GM21786 (cell line): ENCODE measurements around the gene DYDC1.
"Not testable (repeated sequence)": the region's sequence is repeated elsewhere in the genome, so short reads cannot be mapped to it uniquely, and the experiment has no call there.

ENCODE experiments used
- ATAC-seq: cut with Tn5 transposase; IDR thresholded peaks from one replicate; pipeline ENCODE4 v1.9.1; 2021; ENCODE audit not compliant: unreplicated experiment

DYDC1 gene

GRCh38 chr10:80356563-80356988 is at the start of gene DYDC1, which contains the start of gene DYDC2:
TSS of gene DYDC1 (minus strand) at chr10:80356755. CDS start at chr10:80352601, 4,154 bp downstream.
TSS of gene DYDC2 (plus strand) at chr10:80356781. CDS start at chr10:80362444, 5,663 bp downstream.
- peak; percentile 82 for ATAC-seq

- no peak for ATAC-seq
Measured at GRCh38 chr10:80406204-80406603, 49.6 kb upstream of the DYDC1 start.

- ATAC-seq: no peak
Measured at GRCh38 chr10:80405626-80406025, 49.1 kb upstream of the DYDC1 start.

- ATAC-seq: no peak
Measured at GRCh38 chr10:80405035-80405434, 48.5 kb upstream of the DYDC1 start.

- ATAC-seq: no peak
Measured at GRCh38 chr10:80400136-80400804, 43.7 kb upstream of the DYDC1 start.

GRCh38 chr10:80397014-80397413 is 40.5 kb upstream of the DYDC1 start:
- ATAC-seq: no peak

- ATAC-seq: no peak
Measured at GRCh38 chr10:80394358-80394916, 37.9 kb upstream of the DYDC1 start.

GRCh38 chr10:80392250-80392649 is 35.7 kb upstream of the DYDC1 start:
- no peak for ATAC-seq

- ATAC-seq: no peak
Measured at GRCh38 chr10:80390740-80391139, 34.2 kb upstream of the DYDC1 start.

GRCh38 chr10:80382989-80383388 is 26.4 kb upstream of the DYDC1 start:
- peak; percentile 67 for ATAC-seq

- ATAC-seq: no peak
Measured at GRCh38 chr10:80380185-80380584, 23.6 kb upstream of the DYDC1 start.

GRCh38 chr10:80379701-80380100 is 23.1 kb upstream of the DYDC1 start:
- ATAC-seq: no peak

- no peak for ATAC-seq
Measured at GRCh38 chr10:80373502-80373901, 16.9 kb upstream of the DYDC1 start.

GRCh38 chr10:80372675-80373074 is 16.1 kb upstream of the DYDC1 start:
- no peak for ATAC-seq

GRCh38 chr10:80371467-80371866 is 14.9 kb upstream of the DYDC1 start:
- ATAC-seq: no peak

GRCh38 chr10:80365510-80365909 is 9.0 kb upstream of the DYDC1 start:
- ATAC-seq: no peak

GRCh38 chr10:80359644-80360043 is 3.1 kb upstream of the DYDC1 start:
- no peak for ATAC-seq

GRCh38 chr10:80358925-80359324 is 2.4 kb upstream of the DYDC1 start:
- not testable (repeated sequence) for ATAC-seq

GRCh38 chr10:80357851-80358125 is 1.2 kb upstream of the DYDC1 start:
- ATAC-seq: no peak

GRCh38 chr10:80356989-80357850 is 665 bp upstream of the DYDC1 start:
- ATAC-seq: no peak

- ATAC-seq: no peak
Measured at GRCh38 chr10:80351220-80351619, 5.3 kb downstream of the DYDC1 start.

- no peak for ATAC-seq
Measured at GRCh38 chr10:80350251-80350650, 6.3 kb downstream of the DYDC1 start.
